Measurements from ENCODE around the gene CDH4. TPM values are rescaled to one million over a fixed set of nuclear protein-coding genes. Genes with fewer than 3 reads are reported as not detected.

The CDH4 gene
- total and polyA plus RNA-seq, 2 of the 4 experiments (the other 2 are of a cell fraction), result 1.6 to 3.5 TPM

- H3K56ac ChIP-seq (ENCODE audit: extremely low read depth, insufficient read depth, low read length), result no peak overlapping the region
- H3K23ac ChIP-seq (ENCODE audit: low read depth, low read length), result no peak overlapping the region
- no peak overlapping the region for H3K4me2 ChIP-seq (ENCODE audit: low read depth, low read length)
- H3K4me1 ChIP-seq (ENCODE audit: control insufficient read depth, insufficient read depth, low read length), result no peaks in the 10 kb centered on the region
- no peak for ATAC-seq (ENCODE audit: low read depth)
- dilution Hi-C loops (cut with HindIII; ENCODE audit: low sequenced_read_pairs, unreplicated experiment), result no loop called here
- H3K9me3 ChIP-seq (ENCODE audit: control insufficient read depth, insufficient read depth, low read length), result peaks cover 5% of the 10 kb centered on the region
- no peaks in the 10 kb centered on the region for H3K9me1 ChIP-seq (ENCODE audit: insufficient read depth, low read length)
- no peak overlapping the region for H4K8ac ChIP-seq (ENCODE audit: low read depth in 2 of 2, low read length in 2 of 2)
- no peak overlapping the region for H4K91ac ChIP-seq (ENCODE audit: insufficient read depth, low read depth, low read length)
- H3K79me1 ChIP-seq (ENCODE audit: low read depth in 1 of 2, low read length in 2 of 2), result no peaks in the 10 kb centered on the region
- H3K14ac ChIP-seq (replicated peaks; ENCODE audit: low read depth, low read length), result no peak overlapping the region
- no peaks in the 10 kb centered on the region for H3K36me3 ChIP-seq (ENCODE audit: control insufficient read depth, insufficient read depth, low read length)
- no peak for DNase-seq
- no TSS peak for BruUV-seq (replicated peaks)
- no peak overlapping the region for H2BK15ac ChIP-seq (ENCODE audit: low read depth, low read length)
- TF ChIP-seq CHD1 (IDR thresholded peaks at IDR 0.05; ENCODE audit: low read depth, low read length) (no peak), BHLHE40 (IDR thresholded peaks at IDR 0.05; ENCODE audit: low read depth, low read length) (no peak), MXI1 (IDR thresholded peaks at IDR 0.05; ENCODE audit: borderline replicate concordance, low read depth, low read length) (no peak), CEBPB (IDR thresholded peaks at IDR 0.05; ENCODE audit: low read depth, low read length) (no peak), RAD21 (IDR thresholded peaks at IDR 0.05; ENCODE audit: low read length) (no peak), RCOR1 (IDR thresholded peaks at IDR 0.05; ENCODE audit: insufficient replicate concordance, low read length) (no peak), MAZ (IDR thresholded peaks at IDR 0.05; ENCODE audit: borderline replicate concordance, low read depth, low read length) (no peak), POLR2A (IDR thresholded peaks at IDR 0.05; ENCODE audit: low read depth, low read length) (no peak), MAFK (IDR thresholded peaks at IDR 0.05; ENCODE audit: low read depth, low read length) (no peak), FOS (IDR thresholded peaks at IDR 0.05; ENCODE audit: low read depth, low read length) (no peak), ELK1 (IDR thresholded peaks at IDR 0.05; ENCODE audit: borderline replicate concordance, low read depth, low read length) (no peak), RFX5 (IDR thresholded peaks at IDR 0.05; ENCODE audit: low read depth, low read length) (no peak)
- no CpG with 5 or more reads among the region's 11 CpGs for WGBS, 2 experiments (ENCODE audit: extremely low coverage in 2 of 2, insufficient read length in 1 of 2)
- H4K20me1 ChIP-seq (ENCODE audit: insufficient read depth, low read length), result no peaks in the 10 kb centered on the region
- no peak overlapping the region for H2AK5ac ChIP-seq (ENCODE audit: low read depth, low read length)
- ChIA-PET CTCF (no interaction called here), POLR2A (ENCODE audit: unreplicated experiment) (no interaction called here)
- no peak overlapping the region for H2AK9ac ChIP-seq (replicated peaks; ENCODE audit: low read depth, low read length, poor library complexity)
- H3K27ac ChIP-seq (ENCODE audit: insufficient read depth, low read length), result no peak overlapping the region
- H4K5ac ChIP-seq (ENCODE audit: low read depth, low read length), result no peak overlapping the region
- H3K18ac ChIP-seq (ENCODE audit: low read depth, low read length), result no peak overlapping the region
- no peak overlapping the region for H2BK5ac ChIP-seq (ENCODE audit: low read depth, low read length, poor library complexity, severe bottlenecking)
- intact Hi-C loops (cut with micrococcal nuclease), result no loop called here
- H2BK20ac ChIP-seq (ENCODE audit: low read depth, low read length), result no peak overlapping the region
- H3K9ac ChIP-seq (ENCODE audit: low read depth, low read length), result no peak overlapping the region
- in situ Hi-C loops (cut with MboI; ENCODE audit: low sequenced_read_pairs), result loop anchor here (25.0 kb wide), 1 partner anchor 1172 kb away; no protein-coding TSS in a partner anchor
- H3K4me3 ChIP-seq (ENCODE audit: insufficient read depth, low read depth, low read length), result no peak overlapping the region
- no peak overlapping the region for H3K4ac ChIP-seq (ENCODE audit: low read depth, low read length)
- H3K27me3 ChIP-seq (ENCODE audit: control insufficient read depth, insufficient read depth, low read length), result peaks cover 7% of the 10 kb centered on the region
- H2AFZ ChIP-seq (replicated peaks; ENCODE audit: low read length, poor library complexity), result no peak overlapping the region
- no peak overlapping the region for H2BK120ac ChIP-seq (ENCODE audit: low read depth, low read length)
Observed at GRCh38 chr20:61234224-61234890, 17.7 kb upstream of the CDH4 start.

All from IMR-90 (cell line).